Stimulated activated CD4-positive, alpha-beta T cell treated with anti-CD3 and anti-CD28 coated beads, Interleukin-1b, Interleukin-23, amount 100 ng/mL, for 48 hours (primary cell): Measurements from ENCODE around the gene KNDC1.
"Not testable (repeated sequence)": the region's sequence is repeated elsewhere in the genome, so short reads cannot be mapped to it uniquely, and the experiment has no call there.

Experiments used
- DNase-seq: peaks from one replicate; pipeline ENCODE4 v3.0.0-alpha.2; 2020

Gene KNDC1

DNA sequence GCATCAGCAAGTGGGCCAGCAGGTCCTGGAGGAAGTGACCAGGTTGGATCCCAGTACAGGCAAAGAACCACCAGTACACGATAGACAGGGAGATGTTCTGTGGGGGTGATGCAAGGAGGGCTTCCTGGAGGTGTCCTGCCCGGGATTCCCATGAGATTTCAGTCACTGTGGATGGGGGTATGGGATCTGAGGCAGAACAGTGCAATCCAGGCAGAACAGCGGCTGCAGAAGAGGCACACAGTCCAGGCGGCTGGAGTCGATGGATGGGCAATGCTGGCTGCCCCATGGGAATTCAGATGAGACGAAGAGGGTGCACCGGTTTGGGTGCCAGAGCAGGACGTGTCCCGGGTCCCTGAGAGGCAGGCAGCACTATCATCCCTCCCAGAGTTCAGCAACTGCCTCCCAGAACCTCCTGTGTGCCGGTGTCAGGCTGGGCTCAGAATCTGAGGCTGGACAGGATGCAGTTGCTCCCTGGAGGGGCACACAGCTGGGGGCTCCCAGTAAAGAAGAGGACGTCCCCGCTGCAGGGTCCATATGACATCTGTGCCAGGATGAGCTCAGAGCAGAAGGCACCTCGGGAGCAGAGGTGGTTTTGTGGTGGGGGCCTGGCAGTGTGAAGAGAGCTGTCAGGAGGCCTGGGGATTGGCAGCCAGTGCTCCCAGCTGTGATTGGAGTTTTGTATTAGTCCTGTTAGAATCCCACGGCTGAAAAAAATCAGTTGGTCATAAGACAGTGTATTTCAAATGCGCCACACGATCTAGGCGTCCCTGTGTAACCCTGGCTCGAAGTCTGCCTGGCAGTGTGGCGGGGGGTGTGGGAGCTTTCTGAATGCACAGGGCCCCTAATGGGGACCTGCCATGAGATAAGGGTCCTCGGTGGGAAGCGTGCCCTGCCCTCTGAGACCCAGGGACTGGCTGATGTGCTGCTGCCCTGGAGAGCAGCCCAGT, 3.2 kb downstream of the KNDC1 start:
- DNase-seq, result no peak

DNA sequence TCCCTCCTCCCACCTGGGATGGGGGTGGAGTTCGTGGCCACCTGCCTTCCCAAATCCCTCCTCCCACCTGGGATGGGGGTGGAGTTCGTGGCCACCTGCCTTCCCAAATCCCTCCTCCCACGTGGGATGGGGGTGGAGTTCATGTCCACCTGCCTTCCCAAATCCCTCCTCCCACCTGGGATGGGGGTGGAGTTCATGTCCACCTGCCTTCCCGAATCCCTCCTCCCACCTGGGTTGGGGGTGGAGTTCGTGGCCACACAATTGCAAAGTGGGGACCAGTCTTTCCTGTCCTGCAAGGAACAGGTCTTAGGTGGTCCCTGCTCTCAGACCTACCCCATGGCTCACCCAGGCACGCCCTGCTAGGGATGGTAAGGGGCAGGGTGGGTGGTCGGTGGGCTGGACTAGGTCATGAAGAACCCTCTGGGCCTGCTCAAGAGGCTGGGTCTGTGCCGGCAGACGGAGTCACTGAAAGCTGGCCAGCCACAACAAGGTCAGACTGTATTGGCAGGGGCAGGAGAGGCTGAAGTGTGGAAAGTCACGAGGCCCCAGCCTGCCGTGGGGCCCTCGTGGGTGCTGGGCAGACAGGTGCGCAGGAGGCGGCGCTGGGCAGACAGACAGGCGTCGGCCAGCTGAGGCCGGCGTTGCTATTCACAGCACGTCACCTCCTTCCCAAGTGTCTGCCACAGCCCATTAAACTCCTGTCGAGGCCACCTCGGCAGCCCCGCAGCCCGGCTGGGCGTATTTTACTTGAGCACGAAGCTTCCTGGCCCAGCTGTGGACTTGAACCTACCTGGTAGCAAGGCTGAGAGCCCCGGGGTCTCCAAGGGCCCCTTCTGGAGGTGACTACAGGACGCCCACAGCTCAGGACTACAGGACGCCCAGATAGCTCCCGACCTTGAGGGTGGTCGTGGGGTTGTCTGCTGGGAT, 4.1 kb downstream of the KNDC1 start:
- DNase-seq, result no peak

- DNase-seq, result no peak
These were observed 5.0 kb downstream of the KNDC1 start for GRCh38 chr10:133164816-133165555.

DNA sequence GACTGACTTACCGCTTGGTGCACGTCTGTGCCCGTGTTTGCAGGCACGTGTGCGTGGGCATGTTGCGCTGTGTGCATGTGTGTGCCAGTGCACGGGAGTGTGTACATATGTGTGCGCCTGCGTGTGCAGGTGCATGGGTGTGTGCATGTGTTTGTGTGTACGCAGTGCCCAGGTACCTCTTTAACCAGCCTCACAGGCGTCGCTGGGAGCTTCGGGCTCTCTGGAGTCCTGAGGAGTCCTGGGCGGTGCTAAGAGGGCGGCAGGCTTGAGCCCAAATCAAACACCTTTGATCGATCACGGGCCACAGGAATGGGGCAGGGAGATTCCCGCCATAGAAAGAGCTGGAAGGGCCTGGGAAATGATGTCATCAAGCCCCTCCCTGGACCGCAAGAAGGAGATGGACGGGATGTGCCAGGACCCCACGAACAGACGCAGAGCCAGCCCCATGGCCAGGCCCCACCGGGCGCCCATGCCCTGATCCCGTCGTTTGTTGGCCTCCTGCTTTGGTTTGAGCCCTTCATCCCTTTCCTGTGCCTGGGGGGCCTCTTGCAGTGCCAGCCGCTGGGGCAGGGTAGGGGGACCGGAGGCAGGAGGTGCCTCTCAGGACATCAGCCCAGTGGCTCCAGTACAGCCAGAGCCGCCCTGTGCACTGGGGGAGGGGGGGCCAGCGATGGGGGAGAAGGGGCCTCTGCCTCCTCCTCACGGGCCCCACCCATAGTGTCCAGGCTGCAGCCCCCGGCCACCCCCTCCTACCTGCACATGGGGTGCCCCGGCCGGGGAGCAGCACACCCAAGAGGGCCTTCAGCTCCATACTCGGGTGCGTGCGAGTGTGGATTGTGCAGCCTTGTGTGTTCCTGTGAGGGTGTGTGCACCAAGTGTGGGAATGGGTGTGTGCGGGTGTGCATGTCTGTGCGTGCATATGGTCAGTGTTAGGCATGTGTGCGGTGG, 5.8 kb downstream of the KNDC1 start:
- DNase-seq, result no peak

DNA sequence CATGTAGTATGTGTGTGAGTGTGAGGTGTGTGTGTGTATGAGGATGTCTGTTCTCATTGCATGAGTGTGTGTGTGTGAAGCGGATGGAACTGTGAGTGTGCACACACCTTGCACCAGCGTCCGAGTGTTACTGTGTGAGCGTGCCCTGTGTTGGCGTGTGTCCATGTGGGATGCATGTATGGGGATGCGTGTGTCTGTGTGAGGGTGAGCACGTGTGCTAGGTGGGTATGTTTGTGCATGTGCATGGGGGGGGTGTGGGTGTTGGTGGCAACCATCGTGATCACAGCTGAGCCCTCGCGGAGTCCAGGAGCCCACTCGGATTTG, 6.4 kb downstream of the KNDC1 start:
- DNase-seq, result no peak

- DNase-seq, result no peak
These were observed 7.0 kb downstream of the KNDC1 start for GRCh38 chr10:133166828-133167692.

- DNase-seq, result no peak
These were observed 7.9 kb downstream of the KNDC1 start for GRCh38 chr10:133167693-133168616.

DNA sequence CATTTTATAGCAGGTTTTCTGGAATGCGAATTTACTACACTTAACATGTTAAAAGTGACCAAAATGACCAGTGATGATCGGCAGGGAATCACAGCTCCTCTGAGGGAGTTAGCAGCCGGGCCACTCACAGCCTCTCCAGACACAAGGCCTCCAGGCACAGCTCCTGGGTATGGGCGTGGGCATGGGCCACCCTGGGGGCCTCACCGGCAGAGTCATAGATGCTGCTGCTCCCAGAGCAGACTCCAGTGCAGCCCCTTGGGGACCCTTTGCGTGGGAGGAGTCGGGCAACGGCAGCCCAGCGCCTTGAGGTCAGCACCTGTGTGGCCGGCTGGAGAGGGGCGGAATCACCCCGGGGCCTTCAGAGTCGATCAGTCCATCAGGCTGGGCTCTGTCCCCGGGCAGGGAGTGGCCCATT, 8.6 kb downstream of the KNDC1 start:
- no peak for DNase-seq

- DNase-seq, result no peak
These were observed 9.3 kb downstream of the KNDC1 start for GRCh38 chr10:133169173-133169947.

GRCh38 chr10:133170092-133170491, 10.1 kb downstream of the KNDC1 start:
- no peak for DNase-seq

GRCh38 chr10:133173860-133174640, 14.0 kb downstream of the KNDC1 start:
- DNase-seq, result no peak

GRCh38 chr10:133174689-133175263, 14.8 kb downstream of the KNDC1 start:
- no peak for DNase-seq

DNA sequence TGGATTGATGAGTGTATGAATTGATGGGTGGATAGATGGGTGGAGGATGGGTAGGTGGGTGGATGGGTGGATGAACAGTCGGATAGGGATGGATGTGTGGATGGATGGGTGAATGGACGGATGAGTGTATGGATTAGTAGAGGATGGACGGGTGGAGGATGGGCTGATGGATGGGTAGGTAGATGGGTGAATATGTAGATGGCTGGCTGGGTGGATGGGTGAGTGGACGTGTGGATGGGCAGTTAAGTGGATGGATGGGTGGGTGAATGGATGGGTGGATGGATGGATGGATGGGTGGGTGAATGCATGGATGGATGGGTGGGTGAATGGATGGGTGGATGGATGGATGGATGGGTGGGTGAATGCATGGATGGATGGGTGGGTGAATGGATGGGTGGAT, 15.6 kb downstream of the KNDC1 start:
- not testable (repeated sequence) for DNase-seq

DNA sequence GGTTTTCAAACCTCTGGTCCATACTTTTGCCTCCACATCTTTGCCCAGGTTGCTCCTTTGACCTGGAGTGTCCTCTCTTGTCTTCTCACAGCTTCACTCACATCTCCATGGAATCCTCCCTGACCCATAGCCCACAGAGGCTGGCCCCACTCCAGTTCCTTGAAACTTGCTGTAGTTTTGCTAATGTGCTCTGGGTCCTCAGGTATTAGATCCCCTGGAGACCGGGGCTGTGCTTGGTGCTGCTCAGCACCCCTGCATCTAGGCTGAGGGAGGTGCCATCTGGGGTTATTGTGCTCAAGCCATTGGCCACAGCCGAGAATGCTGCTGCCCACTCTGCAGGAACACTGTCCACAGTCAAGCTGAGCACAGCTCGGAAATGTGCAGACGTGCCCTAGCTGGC, 16.5 kb downstream of the KNDC1 start:
- DNase-seq, result no peak

DNA sequence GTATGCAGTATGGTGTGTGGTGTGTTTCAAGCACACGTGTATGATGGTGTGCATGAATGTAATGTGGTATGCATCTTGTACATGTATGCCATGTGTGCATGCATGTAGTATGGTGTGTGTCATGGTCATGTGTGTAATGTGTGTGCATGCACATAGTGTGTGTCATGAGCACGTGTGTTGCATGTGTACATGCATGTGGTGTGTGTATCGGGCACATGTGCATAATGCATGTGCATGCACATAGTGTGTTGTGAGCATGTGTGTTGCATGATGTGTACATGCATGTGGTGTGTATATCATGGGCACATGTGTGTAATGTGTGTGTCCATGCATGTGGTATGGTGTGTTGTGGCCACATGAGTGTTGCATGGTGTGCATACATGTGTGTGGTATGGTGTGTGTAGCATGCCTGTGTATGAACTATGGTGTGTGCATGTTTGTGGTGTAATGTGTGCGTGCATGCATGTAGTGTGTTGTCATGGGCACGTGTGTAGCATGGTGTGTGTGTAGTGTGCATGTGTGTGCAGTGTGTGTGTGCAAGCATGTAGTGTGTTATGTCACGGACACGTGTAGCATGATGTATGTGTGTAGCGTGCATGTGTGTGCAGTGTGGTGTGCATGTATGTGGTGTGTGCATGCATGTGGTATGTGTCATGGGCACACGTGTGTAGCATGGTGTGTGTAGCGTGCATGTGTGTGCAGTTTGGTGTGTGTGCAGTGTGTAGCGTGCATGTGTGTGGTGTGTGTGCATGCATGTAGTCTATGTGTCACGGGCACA, 17.6 kb downstream of the KNDC1 start:
- no peak for DNase-seq

GRCh38 chr10:133178357-133179127, 18.5 kb downstream of the KNDC1 start:
- DNase-seq, result no peak
